ENCODE results near the gene SLC8B1.

Gene SLC8B1

DNA sequence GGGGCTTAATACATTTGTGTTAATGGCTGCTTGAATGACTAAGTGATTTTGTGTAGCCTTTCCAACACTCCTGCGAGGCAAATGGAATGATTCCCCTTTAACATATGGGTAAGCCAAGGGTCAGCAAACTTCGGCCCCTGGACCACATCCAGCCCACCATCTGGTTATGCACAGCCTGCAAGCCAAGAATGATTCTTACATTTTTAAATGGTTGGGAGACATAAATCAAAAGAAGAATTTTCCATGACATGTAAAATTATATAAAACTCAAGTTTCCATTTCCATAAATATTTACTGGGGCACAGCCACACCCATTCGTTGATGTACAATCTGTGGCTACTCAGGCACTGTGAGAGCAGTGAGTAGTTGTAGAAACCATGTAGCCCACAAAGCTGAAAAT is 9.0 kb downstream of the SLC8B1 start:
- H3K4me3 ChIP-seq (ENCODE audit: low read depth, low read length) = no peak overlapping the region
- TF ChIP-seq, protein P1, sequence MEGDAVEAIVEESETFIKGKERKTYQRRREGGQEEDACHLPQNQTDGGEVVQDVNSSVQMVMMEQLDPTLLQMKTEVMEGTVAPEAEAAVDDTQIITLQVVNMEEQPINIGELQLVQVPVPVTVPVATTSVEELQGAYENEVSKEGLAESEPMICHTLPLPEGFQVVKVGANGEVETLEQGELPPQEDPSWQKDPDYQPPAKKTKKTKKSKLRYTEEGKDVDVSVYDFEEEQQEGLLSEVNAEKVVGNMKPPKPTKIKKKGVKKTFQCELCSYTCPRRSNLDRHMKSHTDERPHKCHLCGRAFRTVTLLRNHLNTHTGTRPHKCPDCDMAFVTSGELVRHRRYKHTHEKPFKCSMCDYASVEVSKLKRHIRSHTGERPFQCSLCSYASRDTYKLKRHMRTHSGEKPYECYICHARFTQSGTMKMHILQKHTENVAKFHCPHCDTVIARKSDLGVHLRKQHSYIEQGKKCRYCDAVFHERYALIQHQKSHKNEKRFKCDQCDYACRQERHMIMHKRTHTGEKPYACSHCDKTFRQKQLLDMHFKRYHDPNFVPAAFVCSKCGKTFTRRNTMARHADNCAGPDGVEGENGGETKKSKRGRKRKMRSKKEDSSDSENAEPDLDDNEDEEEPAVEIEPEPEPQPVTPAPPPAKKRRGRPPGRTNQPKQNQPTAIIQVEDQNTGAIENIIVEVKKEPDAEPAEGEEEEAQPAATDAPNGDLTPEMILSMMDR (IDR thresholded peaks at IDR 0.05; ENCODE audit: insufficient read depth, low read depth, low read length, missing control alignments) = no peak
- DNase-seq (ENCODE audit: low read depth) = no peak

DNA sequence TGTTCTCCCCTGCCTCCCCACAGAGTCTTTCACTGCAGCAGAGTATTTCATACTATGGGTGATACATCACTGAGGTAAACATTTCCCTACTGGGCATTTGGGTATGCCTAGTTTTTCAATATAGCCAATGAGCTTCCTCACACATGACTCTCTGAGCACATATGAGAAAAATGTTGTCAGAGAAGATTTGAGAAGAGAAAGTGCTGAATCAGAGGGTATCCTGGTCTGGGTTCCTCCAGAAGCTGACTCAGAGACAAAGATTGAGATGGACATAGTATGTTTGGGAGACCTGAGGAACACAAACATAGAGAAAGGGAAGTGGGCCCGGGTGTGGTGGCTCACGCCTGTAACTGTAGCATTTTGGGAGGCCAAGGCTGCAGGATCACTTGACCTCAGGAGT is 12.6 kb downstream of the SLC8B1 start:
- H3K4me3 ChIP-seq (ENCODE audit: low read depth, low read length) = no peak overlapping the region
- DNase-seq (ENCODE audit: low read depth) = no peak
- TF ChIP-seq, protein P1 (IDR thresholded peaks at IDR 0.05; ENCODE audit: insufficient read depth, low read depth, low read length, missing control alignments) = no peak

DNA sequence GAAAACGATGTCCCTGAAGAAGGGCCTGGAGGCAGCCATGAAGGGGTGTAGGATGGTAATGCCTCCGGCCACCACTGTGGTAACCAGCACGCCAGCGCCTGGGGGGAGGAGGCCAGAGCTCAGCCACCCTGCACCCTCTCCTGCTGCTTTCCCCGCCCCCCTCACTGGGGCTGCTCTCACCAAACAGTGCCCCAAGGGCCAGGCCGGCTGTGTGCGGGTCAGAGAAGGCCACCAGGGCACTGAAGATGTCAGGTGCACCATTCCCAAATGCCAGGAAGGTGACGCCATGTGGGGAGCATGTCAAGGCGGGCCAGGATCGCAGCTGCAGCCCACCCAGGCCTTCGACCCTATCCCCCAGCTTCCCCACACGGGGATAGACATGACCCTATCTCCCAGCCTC is 14.5 kb downstream of the SLC8B1 start:
- DNase-seq (ENCODE audit: low read depth) = no peak
- TF ChIP-seq, protein P1 (IDR thresholded peaks at IDR 0.05; ENCODE audit: insufficient read depth, low read depth, low read length, missing control alignments) = no peak
- H3K4me3 ChIP-seq (ENCODE audit: low read depth, low read length) = no peak overlapping the region

DNA sequence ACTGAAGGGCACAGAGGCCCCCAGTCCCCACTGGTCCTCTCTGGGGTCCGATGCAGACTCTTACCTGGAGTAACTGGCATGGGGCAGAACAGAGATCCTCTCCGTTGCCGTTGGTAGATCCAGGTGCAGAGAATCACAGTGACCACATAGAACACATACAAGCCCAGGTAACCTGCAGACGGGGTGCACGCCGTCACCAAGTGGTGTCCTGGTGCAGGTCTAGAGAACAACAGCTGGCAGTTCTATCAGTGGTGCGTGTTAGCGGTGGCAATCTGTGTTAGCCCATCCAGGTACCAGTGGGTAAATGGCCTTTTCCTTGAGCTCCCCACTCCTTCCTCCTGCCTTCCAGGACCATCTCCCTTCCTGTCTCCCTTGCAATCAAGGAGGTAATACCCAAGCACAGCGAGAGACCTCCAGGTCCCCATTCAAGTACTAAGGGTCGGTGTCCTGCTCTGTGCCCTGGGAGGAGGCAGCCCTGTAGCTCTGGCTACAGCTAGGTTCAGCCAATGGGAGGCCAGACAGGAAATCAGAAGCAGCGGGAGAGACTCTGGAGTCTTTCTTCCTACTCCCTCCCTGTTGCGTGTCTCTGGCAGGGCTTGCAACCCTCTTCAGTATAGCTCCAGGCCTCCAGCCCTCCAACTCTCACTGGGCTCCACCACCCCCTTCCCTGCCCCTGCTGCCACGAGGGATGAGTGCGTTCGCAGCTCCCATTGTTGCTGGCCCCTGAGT is 15.8 kb downstream of the SLC8B1 start:
- TF ChIP-seq, protein P1 (IDR thresholded peaks at IDR 0.05; ENCODE audit: insufficient read depth, low read depth, low read length, missing control alignments) = no peak
- H3K4me3 ChIP-seq (ENCODE audit: low read depth, low read length) = no peak overlapping the region
- no peak for DNase-seq (ENCODE audit: low read depth)

DNA sequence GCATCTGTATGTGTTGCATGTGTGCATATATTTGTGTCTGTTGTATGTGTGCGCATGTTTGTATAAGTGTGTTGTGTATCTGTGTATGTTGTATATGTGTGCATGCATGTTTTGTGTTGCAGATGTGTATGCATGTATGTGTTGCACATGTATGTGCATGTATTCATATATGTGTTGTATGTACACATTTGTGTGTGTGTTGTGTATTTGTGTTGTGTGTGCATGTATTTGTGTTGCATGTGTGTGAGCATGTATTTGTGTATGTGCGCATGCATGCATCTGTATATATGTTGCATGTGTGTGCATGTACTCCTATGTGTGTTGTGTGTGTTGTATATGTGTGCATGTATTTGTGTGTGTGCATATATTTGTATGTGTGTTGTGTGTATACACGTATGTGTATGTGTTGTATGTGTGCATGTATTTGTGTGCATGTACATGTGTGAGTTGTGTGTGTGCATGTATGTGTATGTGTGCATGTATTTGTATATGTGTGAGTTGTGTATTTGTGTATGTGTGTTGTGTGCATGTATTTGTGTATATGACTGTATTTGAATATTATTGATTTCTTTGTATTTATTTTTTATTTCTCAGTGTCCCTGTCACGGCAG is 16.8 kb downstream of the SLC8B1 start:
- H3K4me3 ChIP-seq (ENCODE audit: low read depth, low read length) = no peak overlapping the region
- TF ChIP-seq, protein P1 (IDR thresholded peaks at IDR 0.05; ENCODE audit: insufficient read depth, low read depth, low read length, missing control alignments) = no peak
- no peak for DNase-seq (ENCODE audit: low read depth)

DNA sequence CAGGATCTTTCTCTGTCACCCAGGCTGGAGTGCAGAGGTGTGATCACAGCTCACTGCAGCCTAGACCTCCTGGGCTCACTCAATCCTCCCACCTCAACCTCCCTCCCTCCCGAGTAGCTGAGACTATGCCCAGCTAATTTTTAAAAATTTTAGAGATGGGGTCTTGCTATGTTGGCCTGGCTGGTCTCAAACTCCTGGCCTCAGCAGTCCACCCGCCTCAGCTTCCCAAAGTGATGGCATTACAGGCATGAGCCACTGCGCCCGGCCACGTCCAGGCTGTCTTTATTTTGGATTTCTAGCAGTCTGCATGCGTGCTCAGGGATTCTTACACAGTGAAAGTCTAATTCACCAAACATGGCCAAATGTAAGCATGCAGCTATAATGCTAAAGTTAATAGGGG is 17.8 kb downstream of the SLC8B1 start:
- H3K4me3 ChIP-seq (ENCODE audit: low read depth, low read length) = no peak overlapping the region
- TF ChIP-seq, protein P1 (IDR thresholded peaks at IDR 0.05; ENCODE audit: insufficient read depth, low read depth, low read length, missing control alignments) = no peak
- DNase-seq (ENCODE audit: low read depth) = no peak

Measured in GM12865 (cell line).